ENCODE measurements around the gene PPM1J.

The PPM1J gene

GRCh38 chr1:112715264-112716053 is at the start of gene PPM1J:
TSS of gene PPM1J (minus strand) at chr1:112715332. CDS start at chr1:112715301, 31 bp downstream.
- no peak within 1 kb of the TSS for H3K27ac ChIP-seq (ENCODE audit: low read depth, low read length)

GRCh38 chr1:112762541-112763500 is 47.7 kb upstream of the PPM1J start:
- H3K9me3 ChIP-seq (ENCODE audit: insufficient read depth, low read length) = no peaks in the 10 kb centered on the region
- no peak overlapping the region for H2AFZ ChIP-seq (ENCODE audit: low read depth, low read length, severe bottlenecking)
- H3K9me2 ChIP-seq (replicated peaks; ENCODE audit: insufficient read depth, low read length) = no peaks in the 10 kb centered on the region
- H3K27ac ChIP-seq (ENCODE audit: low read depth, low read length) = no peak overlapping the region
- no peak overlapping the region for H3K4me2 ChIP-seq (ENCODE audit: low read depth, low read length, poor library complexity, severe bottlenecking)
- H3K9ac ChIP-seq (ENCODE audit: low read length) = no peak overlapping the region
- H3K27me3 ChIP-seq (ENCODE audit: low read length) = no peaks in the 10 kb centered on the region
- no peak overlapping the region for H3K4me3 ChIP-seq (ENCODE audit: insufficient read depth, low read length, poor library complexity, severe bottlenecking)
- H4K20me1 ChIP-seq (ENCODE audit: low read depth, low read length) = no peaks in the 10 kb centered on the region
- no peaks in the 10 kb centered on the region for H3F3A ChIP-seq (ENCODE audit: insufficient read depth)
- H3K36me3 ChIP-seq (ENCODE audit: low read length) = no peaks in the 10 kb centered on the region
- no peaks in the 10 kb centered on the region for H3K79me2 ChIP-seq (ENCODE audit: insufficient read depth, low read length)
- no peak for TF ChIP-seq CTCF (IDR thresholded peaks at IDR 0.05; ENCODE audit: insufficient read depth, low read length, poor library complexity, severe bottlenecking)
- TF ChIP-seq EZH2phosphoT487 (conservative IDR thresholded peaks at IDR 0.05; ENCODE audit: low read length) = no peak

More at GRCh38 chr1:112715264-112716053, at the start of gene PPM1J:
- Histone ChIP-seq H3K79me2 (ENCODE audit: insufficient read depth, low read length) (no peaks in the 10 kb centered on the region), H3K9me2 (replicated peaks; ENCODE audit: insufficient read depth, low read length) (no peaks in the 10 kb centered on the region), H3K36me3 (ENCODE audit: low read length) (no peaks in the 10 kb centered on the region), H4K20me1 (ENCODE audit: low read depth, low read length) (no peaks in the 10 kb centered on the region), H3K4me2 (ENCODE audit: low read depth, low read length, poor library complexity, severe bottlenecking) (peak within 1 kb of the TSS; percentile 67), H3K9me3 (ENCODE audit: insufficient read depth, low read length) (no peaks in the 10 kb centered on the region), H2AFZ (ENCODE audit: low read depth, low read length, severe bottlenecking) (peak within 1 kb of the TSS; percentile 44), H3K27me3 (ENCODE audit: low read length) (no peaks in the 10 kb centered on the region), H3K4me3 (ENCODE audit: insufficient read depth, low read length, poor library complexity, severe bottlenecking) (peak within 1 kb of the TSS; percentile 57), H3F3A (ENCODE audit: insufficient read depth) (peaks cover 11% of the 10 kb centered on the region; the same call in 1 of the 2 replicates), H3K9ac (ENCODE audit: low read length) (peak within 1 kb of the TSS; percentile 47)
- TF ChIP-seq EZH2phosphoT487 (conservative IDR thresholded peaks at IDR 0.05; ENCODE audit: low read length) (no peak), CTCF (IDR thresholded peaks at IDR 0.05; ENCODE audit: insufficient read depth, low read length, poor library complexity, severe bottlenecking) (no peak)

- no peaks in the 10 kb centered on the region for H3K79me2 ChIP-seq (ENCODE audit: insufficient read depth, low read length)
- H3K36me3 ChIP-seq (ENCODE audit: low read length) = no peaks in the 10 kb centered on the region
- no peak overlapping the region for H2AFZ ChIP-seq (ENCODE audit: low read depth, low read length, severe bottlenecking)
- TF ChIP-seq EZH2phosphoT487 (conservative IDR thresholded peaks at IDR 0.05; ENCODE audit: low read length) (no peak), CTCF (IDR thresholded peaks at IDR 0.05; ENCODE audit: insufficient read depth, low read length, poor library complexity, severe bottlenecking) (no peak)
- no peak overlapping the region for H3K27ac ChIP-seq (ENCODE audit: low read depth, low read length)
- no peaks in the 10 kb centered on the region for H3K9me3 ChIP-seq (ENCODE audit: insufficient read depth, low read length)
- H4K20me1 ChIP-seq (ENCODE audit: low read depth, low read length) = no peaks in the 10 kb centered on the region
- H3K4me2 ChIP-seq (ENCODE audit: low read depth, low read length, poor library complexity, severe bottlenecking) = no peak overlapping the region
- H3K9ac ChIP-seq (ENCODE audit: low read length) = no peak overlapping the region
- no peaks in the 10 kb centered on the region for H3K27me3 ChIP-seq (ENCODE audit: low read length)
- no peaks in the 10 kb centered on the region for H3K9me2 ChIP-seq (replicated peaks; ENCODE audit: insufficient read depth, low read length)
- H3F3A ChIP-seq (ENCODE audit: insufficient read depth) = no peaks in the 10 kb centered on the region
- no peak overlapping the region for H3K4me3 ChIP-seq (ENCODE audit: insufficient read depth, low read length, poor library complexity, severe bottlenecking)
Observed at GRCh38 chr1:112761714-112762480, 46.8 kb upstream of the PPM1J start.
